ENCODE measurements around the gene GABRP. TPM values are rescaled to one million over a fixed set of nuclear protein-coding genes. Genes with fewer than 3 reads are reported as not detected.
A peak's percentile ranks its signal among the peaks of the same experiment; 100 is the strongest.

GABRP gene
- total RNA-seq, 1 experiment from 2014 or later, result 1.5 TPM

- Histone ChIP-seq H4K8ac (replicated peaks; ENCODE audit: insufficient read length, low read depth, low read length) (no peak overlapping the region), H4K5ac (ENCODE audit: insufficient read length, low read depth, low read length) (no peak overlapping the region), H4K91ac (ENCODE audit: insufficient read length, low read depth, low read length) (no peak overlapping the region), H3K27ac (ENCODE audit: insufficient read length, low read depth, low read length) (no peak overlapping the region), H3K79me1 (ENCODE audit: insufficient read depth, low read depth, low read length, poor library complexity, severe bottlenecking) (no peaks in the 10 kb centered on the region), H2BK12ac (ENCODE audit: insufficient read length, low read depth, low read length) (no peak overlapping the region), H3K14ac (ENCODE audit: insufficient read depth, low read length) (no peak overlapping the region), H3K79me2 (ENCODE audit: insufficient read depth, low read length) (no peaks in the 10 kb centered on the region), H3T11ph (ENCODE audit: low read length) (no peak overlapping the region), H3K27me3 (ENCODE audit: insufficient read depth, low read length) (no peaks in the 10 kb centered on the region), H3K23me2 (ENCODE audit: insufficient read length, low read depth, low read length, poor library complexity, severe bottlenecking) (no peaks in the 10 kb centered on the region), H2AFZ (ENCODE audit: low read length) (no peak overlapping the region), H3K9me3 (ENCODE audit: control insufficient read depth, low read depth, low read length) (peaks cover 8% of the 10 kb centered on the region), H2BK20ac (ENCODE audit: low read depth, low read length, poor library complexity, severe bottlenecking) (no peak overlapping the region), H4K20me1 (ENCODE audit: control insufficient read depth, insufficient read depth, insufficient read length) (no peaks in the 10 kb centered on the region), H3K4me2 (ENCODE audit: insufficient read depth, insufficient read length, low read length) (no peak overlapping the region), H2BK120ac (ENCODE audit: low read depth, low read length, poor library complexity, severe bottlenecking) (no peak overlapping the region), H3K4ac (ENCODE audit: low read depth, low read length) (no peak overlapping the region), H2BK5ac (ENCODE audit: insufficient read length, low read length) (no peak overlapping the region), H3K23ac (ENCODE audit: insufficient read length, low read depth, low read length) (no peak overlapping the region), H3K18ac (ENCODE audit: insufficient read length, low read depth, low read length) (no peak overlapping the region), H2AK5ac (ENCODE audit: insufficient read length, low read length) (no peak overlapping the region), H2BK15ac (ENCODE audit: low read depth, low read length) (no peak overlapping the region), H3K4me1 (ENCODE audit: insufficient read depth, low read length) (no peaks in the 10 kb centered on the region), H3K9ac (ENCODE audit: extremely low read depth, insufficient read length, low read length) (no peak overlapping the region), H3K56ac (ENCODE audit: insufficient read length, low read depth, low read length) (no peak overlapping the region)
- Mint-ChIP-seq H3K4me1 (peaks cover 39 to 51% of the 10 kb centered on the region in 2 experiments), H3K27ac (no peak overlapping the region), H3K4me3 (no peak overlapping the region), H3K27me3 (ENCODE audit: low read depth) (peaks cover 24% of the 10 kb centered on the region), H3K36me3 (ENCODE audit: insufficient read depth in 1 of 3, low read depth in 3 of 3) (peaks cover 10 to 23% (median 12%) of the 10 kb centered on the region in 3 experiments), H3K9me3 (peaks cover 16 to 21% of the 10 kb centered on the region in 2 experiments)
- TF ChIP-seq, protein P1, sequence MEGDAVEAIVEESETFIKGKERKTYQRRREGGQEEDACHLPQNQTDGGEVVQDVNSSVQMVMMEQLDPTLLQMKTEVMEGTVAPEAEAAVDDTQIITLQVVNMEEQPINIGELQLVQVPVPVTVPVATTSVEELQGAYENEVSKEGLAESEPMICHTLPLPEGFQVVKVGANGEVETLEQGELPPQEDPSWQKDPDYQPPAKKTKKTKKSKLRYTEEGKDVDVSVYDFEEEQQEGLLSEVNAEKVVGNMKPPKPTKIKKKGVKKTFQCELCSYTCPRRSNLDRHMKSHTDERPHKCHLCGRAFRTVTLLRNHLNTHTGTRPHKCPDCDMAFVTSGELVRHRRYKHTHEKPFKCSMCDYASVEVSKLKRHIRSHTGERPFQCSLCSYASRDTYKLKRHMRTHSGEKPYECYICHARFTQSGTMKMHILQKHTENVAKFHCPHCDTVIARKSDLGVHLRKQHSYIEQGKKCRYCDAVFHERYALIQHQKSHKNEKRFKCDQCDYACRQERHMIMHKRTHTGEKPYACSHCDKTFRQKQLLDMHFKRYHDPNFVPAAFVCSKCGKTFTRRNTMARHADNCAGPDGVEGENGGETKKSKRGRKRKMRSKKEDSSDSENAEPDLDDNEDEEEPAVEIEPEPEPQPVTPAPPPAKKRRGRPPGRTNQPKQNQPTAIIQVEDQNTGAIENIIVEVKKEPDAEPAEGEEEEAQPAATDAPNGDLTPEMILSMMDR (conservative IDR thresholded peaks at IDR 0.05), result no peak
- no CpG with 5 or more reads among the region's 3 CpGs for WGBS (ENCODE audit: extremely low coverage, insufficient read length, low lambda C conversion rate)
- peak; percentile 29 for DNase-seq
These were observed 44.7 kb upstream of the GABRP start for GRCh38 chr5:170738840-170739239.
